ENCODE data around the gene TPCN2. TPM values are rescaled to one million over a fixed set of nuclear protein-coding genes. Genes with fewer than 3 reads are reported as not detected.
A peak's percentile ranks its signal among the peaks of the same experiment; 100 is the strongest.

TPCN2 gene
- total RNA-seq, 1 donor from 2014 or later = 9.5 TPM

DNA sequence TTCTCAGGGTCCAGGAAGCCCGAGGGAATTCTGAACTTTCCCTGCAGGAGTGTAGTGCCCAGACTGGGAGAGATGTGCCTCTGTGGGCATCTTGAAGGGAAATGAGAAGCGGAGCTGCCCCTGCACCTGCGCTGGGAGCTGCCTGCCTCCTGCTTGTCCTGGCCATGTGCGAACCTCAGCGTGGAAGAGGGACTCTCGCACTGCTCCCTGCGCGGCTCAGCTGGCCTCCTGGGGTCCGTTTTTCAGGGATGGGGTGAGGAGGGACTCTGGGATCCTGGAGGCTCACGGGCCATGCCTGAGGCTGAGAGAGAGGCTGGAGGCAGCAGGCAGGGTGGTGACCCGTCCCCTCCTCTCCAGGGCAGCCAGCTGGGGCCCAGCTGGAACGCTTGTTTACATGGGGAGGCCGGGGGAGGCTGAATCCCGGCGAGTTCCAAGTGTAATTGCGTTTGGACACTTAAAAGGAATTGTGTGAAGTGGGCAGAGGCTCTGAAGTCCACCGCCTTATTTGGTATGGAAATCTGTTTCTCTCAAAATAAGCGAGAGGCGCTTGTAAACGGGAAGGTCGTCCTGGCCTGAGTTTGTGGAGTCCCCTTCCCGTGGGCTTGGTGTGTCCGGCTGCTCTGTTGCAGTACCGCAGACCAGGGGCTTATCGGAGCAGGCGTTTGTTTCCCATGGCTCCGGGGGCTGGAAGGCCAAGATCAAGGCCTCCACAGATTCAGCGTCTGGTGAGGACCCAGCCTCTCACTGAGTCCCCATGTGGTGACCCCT lies 34.5 kb upstream of the TPCN2 start:
- Histone ChIP-seq H3K4me2 (ENCODE audit: low read length) (peak overlapping the region; percentile 80), H3K4me1 (ENCODE audit: insufficient read depth, low read length) (peaks cover 41% of the 10 kb centered on the region), H2AFZ (ENCODE audit: low read depth, low read length) (peak overlapping the region; percentile 27), H3K36me3 (ENCODE audit: insufficient read depth, low read length) (no peaks in the 10 kb centered on the region), H4K20me1 (ENCODE audit: insufficient read depth, low read length) (no peaks in the 10 kb centered on the region), H3K27ac (ENCODE audit: low read depth, low read length) (no peak overlapping the region), H3K79me2 (ENCODE audit: insufficient read depth, low read length) (no peaks in the 10 kb centered on the region), H3K27me3 (ENCODE audit: insufficient read depth, low read length) (no peaks in the 10 kb centered on the region), H3K9me3 (ENCODE audit: insufficient read depth, low read depth, low read length) (no peaks in the 10 kb centered on the region), H3K9ac (ENCODE audit: low read length) (no peak overlapping the region), H3K4me3 (ENCODE audit: insufficient read depth, low read depth, low read length) (no peak overlapping the region)
- H3K36me3 Mint-ChIP-seq (ENCODE audit: low read depth, unreplicated experiment) = peaks cover 1% of the 10 kb centered on the region
- TF ChIP-seq EZH2 (IDR thresholded peaks at IDR 0.05; ENCODE audit: insufficient read depth, low read length) = no peak
- TF ChIP-seq, protein P1, sequence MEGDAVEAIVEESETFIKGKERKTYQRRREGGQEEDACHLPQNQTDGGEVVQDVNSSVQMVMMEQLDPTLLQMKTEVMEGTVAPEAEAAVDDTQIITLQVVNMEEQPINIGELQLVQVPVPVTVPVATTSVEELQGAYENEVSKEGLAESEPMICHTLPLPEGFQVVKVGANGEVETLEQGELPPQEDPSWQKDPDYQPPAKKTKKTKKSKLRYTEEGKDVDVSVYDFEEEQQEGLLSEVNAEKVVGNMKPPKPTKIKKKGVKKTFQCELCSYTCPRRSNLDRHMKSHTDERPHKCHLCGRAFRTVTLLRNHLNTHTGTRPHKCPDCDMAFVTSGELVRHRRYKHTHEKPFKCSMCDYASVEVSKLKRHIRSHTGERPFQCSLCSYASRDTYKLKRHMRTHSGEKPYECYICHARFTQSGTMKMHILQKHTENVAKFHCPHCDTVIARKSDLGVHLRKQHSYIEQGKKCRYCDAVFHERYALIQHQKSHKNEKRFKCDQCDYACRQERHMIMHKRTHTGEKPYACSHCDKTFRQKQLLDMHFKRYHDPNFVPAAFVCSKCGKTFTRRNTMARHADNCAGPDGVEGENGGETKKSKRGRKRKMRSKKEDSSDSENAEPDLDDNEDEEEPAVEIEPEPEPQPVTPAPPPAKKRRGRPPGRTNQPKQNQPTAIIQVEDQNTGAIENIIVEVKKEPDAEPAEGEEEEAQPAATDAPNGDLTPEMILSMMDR (IDR thresholded peaks at IDR 0.05; ENCODE audit: insufficient read depth, low read depth, low read length) = no peak
- FAIRE-seq (no peak), DNase-seq (ENCODE audit: low read depth) (no peak)
- no peak overlapping the region for H3K4me3 Mint-ChIP-seq (ENCODE audit: unreplicated experiment)
- peaks cover 23% of the 10 kb centered on the region for H3K27me3 Mint-ChIP-seq (ENCODE audit: low read depth, unreplicated experiment)
- no peak overlapping the region for H3K27ac Mint-ChIP-seq (ENCODE audit: unreplicated experiment)
- H3K4me1 Mint-ChIP-seq (ENCODE audit: low read depth, unreplicated experiment) = peaks cover 3% of the 10 kb centered on the region
- peaks cover 7% of the 10 kb centered on the region for H3K9me3 Mint-ChIP-seq (ENCODE audit: unreplicated experiment)

DNA sequence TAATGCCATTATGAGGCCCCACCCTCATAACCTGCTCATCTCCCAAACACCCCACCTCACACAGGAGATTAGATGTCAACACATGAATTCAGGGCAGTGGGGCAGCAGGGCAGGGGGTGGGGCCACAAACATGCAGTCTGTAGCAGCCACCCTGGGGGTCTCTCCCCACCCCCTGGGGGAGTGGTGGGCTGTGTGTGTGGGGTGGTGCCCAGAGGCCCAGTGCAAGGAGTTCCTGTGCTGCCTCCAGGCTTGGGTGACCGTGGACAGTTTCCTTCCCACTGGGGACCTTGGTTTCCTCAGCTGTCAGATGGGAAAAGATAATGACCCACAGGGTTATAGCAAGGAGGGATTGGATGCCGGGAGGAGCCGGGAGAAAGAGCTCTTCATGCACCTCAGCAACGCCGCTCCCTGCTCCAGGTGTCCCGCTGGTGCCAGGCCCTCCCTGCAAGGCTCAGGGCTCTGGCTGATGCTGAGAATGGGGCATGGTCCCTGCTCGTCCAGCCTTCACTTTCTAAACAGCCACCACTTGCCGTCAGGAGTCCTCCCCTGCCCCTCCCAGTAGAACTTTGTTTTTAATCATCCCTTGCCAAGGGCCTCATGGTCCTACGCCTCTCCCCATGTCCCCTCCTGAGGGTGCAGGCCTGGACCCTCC lies 33.7 kb upstream of the TPCN2 start:
- H3K9me3 ChIP-seq (ENCODE audit: insufficient read depth, low read depth, low read length) = no peaks in the 10 kb centered on the region
- Mint-ChIP-seq H3K27me3 (ENCODE audit: low read depth, unreplicated experiment) (peaks cover 24% of the 10 kb centered on the region), H3K4me3 (ENCODE audit: unreplicated experiment) (no peak overlapping the region), H3K4me1 (ENCODE audit: low read depth, unreplicated experiment) (peaks cover 2% of the 10 kb centered on the region), H3K9me3 (ENCODE audit: unreplicated experiment) (peaks cover 7% of the 10 kb centered on the region), H3K27ac (ENCODE audit: unreplicated experiment) (no peak overlapping the region), H3K36me3 (ENCODE audit: low read depth, unreplicated experiment) (peaks cover 1% of the 10 kb centered on the region)
- no peak overlapping the region for H3K9ac ChIP-seq (ENCODE audit: low read length)
- H2AFZ ChIP-seq (ENCODE audit: low read depth, low read length) = no peak overlapping the region
- H3K79me2 ChIP-seq (ENCODE audit: insufficient read depth, low read length) = no peaks in the 10 kb centered on the region
- H3K4me1 ChIP-seq (ENCODE audit: insufficient read depth, low read length) = peaks cover 33% of the 10 kb centered on the region
- DNase-seq (ENCODE audit: low read depth) (no peak), FAIRE-seq (no peak)
- no peak overlapping the region for H3K4me3 ChIP-seq (ENCODE audit: insufficient read depth, low read depth, low read length)
- TF ChIP-seq, protein P1 (IDR thresholded peaks at IDR 0.05; ENCODE audit: insufficient read depth, low read depth, low read length) = no peak
- no peak for TF ChIP-seq EZH2 (IDR thresholded peaks at IDR 0.05; ENCODE audit: insufficient read depth, low read length)
- no peak overlapping the region for H3K27ac ChIP-seq (ENCODE audit: low read depth, low read length)
- H3K27me3 ChIP-seq (ENCODE audit: insufficient read depth, low read length) = no peaks in the 10 kb centered on the region
- no peaks in the 10 kb centered on the region for H4K20me1 ChIP-seq (ENCODE audit: insufficient read depth, low read length)
- no peak overlapping the region for H3K4me2 ChIP-seq (ENCODE audit: low read length)
- no peaks in the 10 kb centered on the region for H3K36me3 ChIP-seq (ENCODE audit: insufficient read depth, low read length)

DNA sequence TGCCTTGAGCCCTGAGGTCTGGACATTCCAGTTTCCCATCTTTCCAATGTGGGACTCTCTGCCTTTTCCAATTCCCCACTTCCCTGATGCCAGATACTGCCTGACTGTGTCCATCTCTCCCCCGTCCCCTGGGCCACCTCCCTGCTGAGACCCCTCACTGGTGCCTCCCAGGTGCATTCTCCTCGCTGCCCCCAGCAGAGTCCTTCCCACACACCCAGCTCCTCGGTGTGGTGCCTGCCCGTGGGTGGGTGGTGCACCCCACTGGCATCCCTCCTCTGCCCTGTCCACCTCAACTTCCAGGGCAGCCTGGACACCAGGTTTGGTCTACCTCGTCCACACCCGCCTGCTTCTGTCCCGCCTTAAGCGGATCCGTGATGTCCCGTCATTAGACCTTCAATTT lies 30.8 kb upstream of the TPCN2 start:
- H3K9me3 Mint-ChIP-seq (ENCODE audit: unreplicated experiment) = peaks cover 9% of the 10 kb centered on the region
- DNase-seq (ENCODE audit: low read depth) (no peak), FAIRE-seq (no peak)
- Histone ChIP-seq H3K27me3 (ENCODE audit: insufficient read depth, low read length) (no peaks in the 10 kb centered on the region), H3K4me1 (ENCODE audit: insufficient read depth, low read length) (peaks cover 13% of the 10 kb centered on the region), H3K9ac (ENCODE audit: low read length) (no peak overlapping the region), H3K4me2 (ENCODE audit: low read length) (no peak overlapping the region), H3K79me2 (ENCODE audit: insufficient read depth, low read length) (no peaks in the 10 kb centered on the region), H3K36me3 (ENCODE audit: insufficient read depth, low read length) (no peaks in the 10 kb centered on the region), H3K27ac (ENCODE audit: low read depth, low read length) (no peak overlapping the region), H3K9me3 (ENCODE audit: insufficient read depth, low read depth, low read length) (no peaks in the 10 kb centered on the region), H3K4me3 (ENCODE audit: insufficient read depth, low read depth, low read length) (no peak overlapping the region), H2AFZ (ENCODE audit: low read depth, low read length) (no peak overlapping the region), H4K20me1 (ENCODE audit: insufficient read depth, low read length) (no peaks in the 10 kb centered on the region)
- H3K36me3 Mint-ChIP-seq (ENCODE audit: low read depth, unreplicated experiment) = peaks cover 1% of the 10 kb centered on the region
- H3K27me3 Mint-ChIP-seq (ENCODE audit: low read depth, unreplicated experiment) = peaks cover 26% of the 10 kb centered on the region
- no peaks in the 10 kb centered on the region for H3K4me1 Mint-ChIP-seq (ENCODE audit: low read depth, unreplicated experiment)
- no peak overlapping the region for H3K4me3 Mint-ChIP-seq (ENCODE audit: unreplicated experiment)
- H3K27ac Mint-ChIP-seq (ENCODE audit: unreplicated experiment) = no peak overlapping the region
- no peak for TF ChIP-seq EZH2 (IDR thresholded peaks at IDR 0.05; ENCODE audit: insufficient read depth, low read length)
- TF ChIP-seq, protein P1 (IDR thresholded peaks at IDR 0.05; ENCODE audit: insufficient read depth, low read depth, low read length) = no peak
